ENCODE measurements around the gene DNASE1. TPM values are rescaled to one million over a fixed set of nuclear protein-coding genes. Genes with fewer than 3 reads are reported as not detected.

DNASE1 gene
- total and polyA plus RNA-seq, 9 of the 15 experiments (the other 6 are each of a cell fraction or from before 2014, with no cell fraction given): 0.53 to 10.1 (median 5.9) TPM

GRCh38 chr16:3696425-3697218 lies 42.1 kb downstream of the DNASE1 start:
- Histone ChIP-seq H3K9ac (ENCODE audit: insufficient read depth in 1 of 2, low read depth in 2 of 2, low read length in 2 of 2) (peak overlapping the region in 1 of 2 experiments; percentile 14; a peak in 1 of 4 replicates), H3K4me3 (no peak overlapping the region), H3K4me1 (replicated peaks in 1 of 2; ENCODE audit: control insufficient read depth in 2 of 2, insufficient read depth in 2 of 2, low read length in 2 of 2) (peaks cover 12 to 25% of the 10 kb centered on the region in 2 experiments; a peak in 4 of 5 replicates), H3K9me1 (ENCODE audit: control insufficient read depth, insufficient read depth, low read length) (no peaks in the 10 kb centered on the region), H3K79me2 (ENCODE audit: control insufficient read depth, insufficient read depth, low read length) (peaks cover 84% of the 10 kb centered on the region), H4K20me1 (replicated peaks; ENCODE audit: control insufficient read depth, insufficient read depth, low read length) (peaks cover 24% of the 10 kb centered on the region), H3K36me3 (ENCODE audit: control insufficient read depth, insufficient read depth, low read length) (peaks cover 64% of the 10 kb centered on the region; the same call in 2 of the 3 replicates), H3K27me3 (ENCODE audit: control insufficient read depth in 2 of 2, insufficient read depth in 2 of 2, low read length in 2 of 2) (no peaks in the 10 kb centered on the region), H3K9me3 (replicated peaks; ENCODE audit: control insufficient read depth, insufficient read depth, low read depth, low read length) (no peaks in the 10 kb centered on the region), H3K4me2 (ENCODE audit: insufficient read depth, low read length) (peak overlapping the region; percentile 54; the same call in 1 of the 2 replicates), H3K27ac (ENCODE audit: extremely low read depth, low read depth, low read length) (peak overlapping the region; percentile 70), H2AFZ (ENCODE audit: low read depth, low read length) (no peak overlapping the region)
- CTCF ChIA-PET (ENCODE audit: low intra/inter-chr PET ratio): no interaction called here
- POLR2A ChIA-PET: interaction anchor here (0.7 to 1.9 kb wide), 4 partner anchors 10 to 182 kb away, joined by 3 to 6 read pairs (median 5); partner anchors contain the start of gene TRAP1
- ATAC-seq (peak; percentile 97), DNase-seq (ENCODE audit: extremely low read depth in 1 of 4, low spot score in 3 of 4) (peak; percentile 59 to 86 (median 68)), FAIRE-seq (peak; percentile 97)
- intact Hi-C loops (cut with micrococcal nuclease): no loop called here
- in situ Hi-C loops (cut with MboI): no loop called here
- no TSS peak for BruUV-seq (replicated peaks)
- WGBS (ENCODE audit: insufficient coverage, low coverage, missing lambda C conversion rate): 31% methylated on average over 13 of the region's 13 CpGs
- TF ChIP-seq BMI1 (IDR thresholded peaks at IDR 0.05; ENCODE audit: low read length) (no peak), NR2F6 (CRISPR knock-in tag; IDR thresholded peaks at IDR 0.05) (no peak), TSC22D4 (tag; IDR thresholded peaks at IDR 0.05) (no peak), ZNF146 (CRISPR knock-in tag; IDR thresholded peaks at IDR 0.05; ENCODE audit: unreplicated experiment) (no peak), E2F5 (CRISPR knock-in tag; IDR thresholded peaks at IDR 0.05) (no peak), ZNF311 (CRISPR knock-in tag; IDR thresholded peaks at IDR 0.05) (no peak), THAP7 (CRISPR knock-in tag; IDR thresholded peaks at IDR 0.05) (no peak), RFX1 (IDR thresholded peaks at IDR 0.05) (peak; percentile 77), HNRNPH1 (optimal IDR thresholded peaks at IDR 0.05; ENCODE audit: low read depth, low read length) (no peak), ZNF133 (CRISPR knock-in tag; IDR thresholded peaks at IDR 0.05) (no peak), ZNF77 (CRISPR knock-in tag; IDR thresholded peaks at IDR 0.05) (no peak), IRF1 (CRISPR knock-in tag; IDR thresholded peaks at IDR 0.05; ENCODE audit: borderline replicate concordance) (no peak), RUNX1 (IDR thresholded peaks at IDR 0.05; ENCODE audit: low read depth) (no peak), NFRKB (IDR thresholded peaks at IDR 0.05; ENCODE audit: low read depth) (no peak), NKRF (IDR thresholded peaks at IDR 0.05; ENCODE audit: borderline replicate concordance) (0 out of 2 replicates have a peak, but pooled peaks have one; percentile 28), CHD4 (IDR thresholded peaks at IDR 0.05; ENCODE audit: insufficient read depth, insufficient replicate concordance, low read depth, low read length, poor library complexity, severe bottlenecking) (no peak), ZNF274 (IDR thresholded peaks at IDR 0.05; ENCODE audit: borderline replicate concordance, low read depth, low read length) (no peak), MIER1 (IDR thresholded peaks at IDR 0.05; ENCODE audit: low read depth) (no peak), GATA2 (CRISPR knock-in tag; IDR thresholded peaks at IDR 0.05) (peak; percentile 62; the same call in 1 of the 2 replicates)
